Glomerular endothelial cell (primary cell): ENCODE data around the gene SUPV3L1. TPM values are rescaled to one million over a fixed set of nuclear protein-coding genes. Genes with fewer than 3 reads are reported as not detected.
"Not testable (repeated sequence)": the region's sequence is repeated elsewhere in the genome, so short reads cannot be mapped to it uniquely, and the experiment has no call there.

ENCODE experiments used
- DNase-seq: peaks from one replicate; pipeline ENCODE4 v3.0.0-alpha.2; 2011; ENCODE audit warnings: low read depth, low spot score; ENCODE audit errors: extremely low read depth
- total RNA-seq: library from RNA; depleted of rRNA; stranded (reverse); fragments of >200 nt; gene quantifications from 2 replicates; pipeline ENCODE4 v1.2.3, GENCODE V29; 2015

Gene SUPV3L1
- total RNA-seq, 1 donor from 2014 or later: 19.8 TPM

- no peak for DNase-seq
These were observed 48.1 kb downstream of the SUPV3L1 start for GRCh38 chr10:69228151-69228550.

GRCh38 chr10:69229616-69229916, 49.5 kb downstream of the SUPV3L1 start:
- no peak for DNase-seq

- DNase-seq: no peak
These were observed 50.1 kb downstream of the SUPV3L1 start for GRCh38 chr10:69230128-69230527.

GRCh38 chr10:69232252-69232651, 52.2 kb downstream of the SUPV3L1 start:
- DNase-seq: no peak

- no peak for DNase-seq
These were observed 52.9 kb downstream of the SUPV3L1 start for GRCh38 chr10:69232736-69233480.

GRCh38 chr10:69234447-69234846, 54.4 kb downstream of the SUPV3L1 start:
- no peak for DNase-seq

- no peak for DNase-seq
These were observed 57.6 kb downstream of the SUPV3L1 start for GRCh38 chr10:69237528-69238159.

GRCh38 chr10:69239136-69239535, 59.1 kb downstream of the SUPV3L1 start:
- DNase-seq: no peak

GRCh38 chr10:69239816-69240434, 59.9 kb downstream of the SUPV3L1 start:
- no peak for DNase-seq

- no peak for DNase-seq
These were observed 60.4 kb downstream of the SUPV3L1 start for GRCh38 chr10:69240455-69240854.

GRCh38 chr10:69241575-69241974, 61.5 kb downstream of the SUPV3L1 start:
- DNase-seq: no peak

GRCh38 chr10:69242040-69242851, 62.2 kb downstream of the SUPV3L1 start:
- DNase-seq: no peak

- DNase-seq: no peak
These were observed 62.8 kb downstream of the SUPV3L1 start for GRCh38 chr10:69242852-69243212.

- no peak for DNase-seq
These were observed 63.8 kb downstream of the SUPV3L1 start for GRCh38 chr10:69243817-69244216.

- DNase-seq: no peak
These were observed 66.0 kb downstream of the SUPV3L1 start for GRCh38 chr10:69246036-69246435.

- DNase-seq: no peak
These were observed 66.7 kb downstream of the SUPV3L1 start for GRCh38 chr10:69246581-69247312.

- no peak for DNase-seq
These were observed 67.3 kb downstream of the SUPV3L1 start for GRCh38 chr10:69247313-69247710.

- DNase-seq: no peak
These were observed 68.2 kb downstream of the SUPV3L1 start for GRCh38 chr10:69248117-69248730.

- DNase-seq: no peak
These were observed 70.0 kb downstream of the SUPV3L1 start for GRCh38 chr10:69250041-69250440.

GRCh38 chr10:69251417-69251816, 71.4 kb downstream of the SUPV3L1 start:
- DNase-seq: not testable (repeated sequence)
